ENCODE measurements around the gene CHRM4.

The CHRM4 gene

DNA sequence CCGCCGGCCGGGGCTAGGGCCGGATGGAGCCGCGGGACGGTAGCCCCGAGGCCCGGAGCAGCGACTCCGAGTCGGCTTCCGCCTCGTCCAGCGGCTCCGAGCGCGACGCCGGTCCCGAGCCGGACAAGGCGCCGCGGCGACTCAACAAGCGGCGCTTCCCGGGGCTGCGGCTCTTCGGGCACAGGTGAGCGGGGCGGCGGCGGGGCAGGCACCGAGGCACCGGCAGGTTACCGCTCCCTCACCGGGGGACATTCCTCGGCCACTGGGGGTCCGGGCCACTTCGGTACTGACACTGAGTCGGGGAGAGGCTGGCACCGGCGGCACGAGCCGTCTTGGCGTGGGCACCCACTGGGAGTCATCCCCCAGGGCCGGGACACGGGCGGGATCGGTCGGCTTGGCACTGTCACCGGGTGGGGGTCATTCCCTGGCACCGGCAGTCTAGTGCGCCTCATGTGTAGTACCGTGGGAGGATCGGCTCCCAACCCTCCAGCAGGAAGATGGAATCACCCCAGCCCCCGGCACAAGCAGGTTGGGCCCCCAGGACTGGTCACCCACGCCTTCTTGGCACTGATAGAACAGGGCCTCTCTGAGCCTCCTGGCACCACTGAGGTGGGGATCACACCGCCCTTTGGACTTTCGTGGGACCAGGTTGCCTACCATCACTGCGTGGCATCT lies 43.8 kb downstream of the CHRM4 start:
- no peak for DNase-seq (ENCODE audit: low read depth)

DNA sequence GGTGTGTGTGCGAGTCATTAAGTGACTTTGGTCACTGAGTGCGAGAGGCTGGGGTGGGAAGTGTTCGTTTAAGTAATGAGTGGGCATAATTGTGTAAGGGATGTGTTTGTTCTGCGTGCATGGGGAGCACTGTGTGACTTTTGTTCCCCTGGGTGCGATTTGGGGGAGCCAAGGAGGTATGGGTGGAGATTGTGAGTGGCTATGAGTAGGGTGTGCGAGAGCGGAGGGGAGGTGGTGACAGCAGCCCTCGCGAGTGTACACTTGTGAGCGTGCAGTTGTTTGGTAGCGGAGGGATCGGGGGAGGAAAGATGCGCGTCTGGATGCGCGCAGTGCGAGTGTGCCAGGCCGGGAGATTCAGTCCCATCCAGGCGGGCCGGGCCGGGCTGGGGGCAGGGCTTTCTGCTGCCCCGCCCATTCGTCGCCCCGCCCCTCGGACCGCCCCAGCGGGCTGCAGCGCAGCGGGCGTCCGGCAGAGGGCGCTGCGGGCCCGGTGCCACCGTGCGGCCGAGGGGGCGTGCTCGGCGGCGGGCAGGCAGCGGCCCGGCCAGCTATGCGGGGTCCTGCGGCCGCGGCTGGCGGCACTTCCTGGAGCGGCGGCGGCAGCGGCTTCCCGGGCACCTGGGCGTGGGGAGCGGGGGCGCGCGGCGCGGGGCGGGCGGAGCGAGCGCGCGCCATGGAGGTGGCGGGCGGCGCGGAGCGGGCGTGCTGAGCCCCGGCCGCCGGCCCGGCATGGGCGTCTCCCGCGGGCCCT lies 44.5 kb downstream of the CHRM4 start, which contains the start of gene DGKZ:
DGKZ (plus strand) TSS at position 578 of the 751 bp plus-strand sequence. CDS start 197 bp downstream, outside the sequence.
- DNase-seq (ENCODE audit: low read depth), result peak; percentile 82

DNA sequence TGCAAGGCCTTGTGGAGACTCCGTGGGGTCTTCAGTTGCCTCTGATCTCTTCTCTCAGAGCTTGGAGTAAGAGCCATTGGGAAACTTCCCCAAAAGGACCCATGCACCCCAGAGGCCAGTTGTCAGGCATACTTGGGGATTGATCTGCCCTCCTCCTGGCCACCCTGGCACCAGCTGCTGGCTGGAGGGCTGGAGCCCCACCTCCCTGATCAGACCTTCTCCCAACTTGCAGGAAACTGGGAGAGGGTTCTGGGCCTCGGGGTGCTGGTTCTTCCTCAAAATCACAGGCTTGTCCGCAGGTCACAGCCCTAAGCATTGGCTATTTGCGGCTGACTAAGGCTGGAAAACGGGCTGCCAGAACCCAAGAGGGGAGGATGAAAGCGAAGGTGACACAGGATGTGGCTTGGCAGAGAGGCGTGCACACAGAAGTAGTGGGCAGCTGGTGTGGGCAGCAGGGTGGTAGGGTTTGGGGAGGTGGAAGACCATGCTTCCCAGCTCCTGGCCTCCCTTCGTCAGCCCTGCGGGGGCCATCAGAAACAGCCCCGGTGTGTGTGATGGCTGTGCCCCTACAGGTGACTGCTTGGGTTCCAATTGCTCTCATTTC lies 45.6 kb downstream of the CHRM4 start:
- DNase-seq (ENCODE audit: low read depth), result no peak

DNA sequence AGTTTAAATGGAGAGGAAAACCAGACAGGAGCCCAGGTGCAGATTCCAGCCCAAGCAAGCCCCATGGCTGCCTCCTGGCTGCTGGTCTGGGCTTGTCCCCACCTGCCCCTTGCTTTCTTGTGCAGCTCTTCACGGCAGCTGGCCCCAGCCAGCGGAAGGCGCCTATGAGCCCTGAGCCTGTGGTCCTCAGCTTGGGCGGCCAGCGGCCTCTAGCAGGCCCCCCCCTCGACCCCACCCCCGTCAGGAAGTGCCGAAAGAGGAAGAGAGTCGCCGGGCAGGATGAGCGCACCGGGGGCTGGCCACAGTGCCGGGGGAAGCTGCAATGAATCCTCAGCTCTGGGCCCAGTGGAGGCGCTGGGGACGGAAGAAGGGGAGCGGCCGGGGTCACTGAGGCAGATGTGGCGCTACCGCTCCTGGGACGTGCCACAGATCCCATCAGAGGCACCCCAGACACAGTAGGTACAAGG lies 46.4 kb downstream of the CHRM4 start:
- no peak for DNase-seq (ENCODE audit: low read depth)

DNA sequence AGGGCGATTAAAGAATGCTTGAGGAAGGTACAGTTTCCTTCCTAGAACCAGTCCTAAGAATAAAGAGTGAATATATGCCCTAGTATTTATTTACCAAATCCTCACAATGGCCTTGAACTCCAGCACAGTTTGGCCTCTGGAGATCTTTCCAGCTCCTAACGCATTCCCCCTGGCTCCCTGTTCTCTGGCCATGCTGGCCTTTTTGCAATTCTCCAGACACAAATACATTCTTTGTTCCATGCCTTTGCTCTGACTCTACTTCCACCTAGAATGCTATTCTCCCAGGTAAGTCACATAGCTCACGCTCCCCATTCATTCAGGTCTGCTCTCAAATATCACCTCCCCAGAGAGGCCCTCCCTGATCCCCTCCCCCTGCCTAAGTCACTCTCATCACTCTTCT lies 48.1 kb downstream of the CHRM4 start:
- DNase-seq (ENCODE audit: low read depth), result no peak

DNA sequence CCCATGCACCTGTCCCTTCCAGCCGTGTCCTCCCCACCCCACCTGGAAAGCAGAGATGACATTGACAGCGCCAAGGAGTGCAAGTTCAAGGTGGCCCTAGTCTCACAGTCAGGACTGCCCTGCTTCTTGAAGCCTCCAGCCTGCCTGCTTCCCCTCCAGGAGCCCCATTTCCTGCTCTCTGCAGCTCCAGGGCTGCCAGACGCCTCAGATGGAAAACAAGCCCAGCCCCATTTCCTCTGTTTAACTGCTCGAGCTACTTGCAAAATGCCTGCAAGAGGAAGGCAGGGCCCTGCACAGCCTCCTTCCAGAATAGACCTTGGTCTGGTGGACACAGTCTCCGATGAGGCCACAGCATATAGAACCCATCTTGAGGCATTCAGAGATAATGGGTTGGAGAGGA lies 49.3 kb downstream of the CHRM4 start:
- no peak for DNase-seq (ENCODE audit: low read depth)

DNA sequence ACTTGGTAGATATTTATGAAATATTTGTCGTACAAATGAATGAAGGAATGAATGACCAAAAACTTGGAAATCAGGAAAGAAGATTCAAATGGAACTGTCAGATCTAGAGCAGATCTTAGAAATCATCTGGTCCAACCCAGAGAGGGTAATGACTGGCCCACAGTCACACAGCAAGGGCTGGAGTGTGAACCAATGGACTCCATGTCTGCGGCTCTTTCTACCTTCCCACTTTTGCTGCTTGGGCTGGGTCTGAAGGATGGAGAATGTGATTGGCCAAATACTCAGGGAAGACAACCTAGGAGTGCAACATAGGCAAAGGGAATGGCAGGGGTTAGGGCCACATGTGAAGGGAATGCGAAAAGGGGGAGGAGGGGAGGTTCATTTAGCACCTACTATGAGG lies 50.1 kb downstream of the CHRM4 start:
- no peak for DNase-seq (ENCODE audit: low read depth)

DNA sequence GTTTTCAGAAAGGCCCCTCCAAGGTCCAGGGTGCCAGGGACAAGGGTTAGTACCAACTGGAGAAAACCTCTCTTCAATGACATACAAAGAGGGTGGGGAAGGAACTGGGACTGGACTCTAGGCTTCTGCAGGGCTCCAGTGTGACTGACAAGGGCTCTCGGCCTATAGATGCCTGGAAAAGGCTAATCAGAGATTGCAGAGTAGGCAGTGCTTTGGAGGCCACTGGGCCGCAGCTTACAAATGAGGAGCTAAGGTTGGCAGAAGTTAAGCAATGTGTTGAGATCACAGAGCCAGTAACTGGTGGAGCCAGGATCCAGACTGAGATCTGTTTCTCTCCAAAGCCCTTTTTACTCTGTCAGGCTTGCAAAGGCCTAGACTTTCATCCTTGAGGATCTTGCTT lies 51.8 kb downstream of the CHRM4 start:
- DNase-seq (ENCODE audit: low read depth), result no peak

DNA sequence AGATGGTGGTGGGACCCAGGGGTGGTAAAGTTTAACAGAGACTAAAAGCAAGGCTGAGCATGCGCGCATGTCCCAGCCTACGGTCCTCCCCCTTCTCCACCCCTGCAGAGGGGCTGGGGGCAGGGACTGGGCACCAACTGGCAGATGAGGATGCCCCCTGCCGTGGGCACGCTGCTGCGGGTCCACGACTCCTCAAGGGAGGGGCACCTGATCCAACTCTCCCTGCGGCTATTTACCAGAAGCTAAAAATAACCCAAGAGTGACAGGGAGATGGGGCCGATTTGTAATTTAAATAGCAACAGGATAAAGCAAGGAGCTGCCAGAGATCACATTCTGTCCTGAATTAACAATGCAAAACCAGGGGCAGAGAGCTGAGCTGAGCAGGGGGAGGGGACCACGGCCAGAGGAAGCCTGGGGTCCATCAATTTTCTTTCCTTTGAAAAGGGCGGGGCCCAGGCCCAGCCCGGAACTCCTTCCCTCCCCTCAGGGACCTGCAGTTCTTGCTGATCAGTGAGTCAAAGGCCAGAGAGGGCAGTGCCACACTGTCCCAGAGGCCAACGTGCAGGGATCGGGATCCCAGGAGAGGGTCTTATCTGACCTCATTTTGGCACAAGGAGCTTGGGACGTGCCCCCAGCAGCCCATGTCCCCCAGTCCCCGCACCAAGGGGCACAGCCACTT lies 52.4 kb downstream of the CHRM4 start:
- DNase-seq (ENCODE audit: low read depth), result no peak

DNA sequence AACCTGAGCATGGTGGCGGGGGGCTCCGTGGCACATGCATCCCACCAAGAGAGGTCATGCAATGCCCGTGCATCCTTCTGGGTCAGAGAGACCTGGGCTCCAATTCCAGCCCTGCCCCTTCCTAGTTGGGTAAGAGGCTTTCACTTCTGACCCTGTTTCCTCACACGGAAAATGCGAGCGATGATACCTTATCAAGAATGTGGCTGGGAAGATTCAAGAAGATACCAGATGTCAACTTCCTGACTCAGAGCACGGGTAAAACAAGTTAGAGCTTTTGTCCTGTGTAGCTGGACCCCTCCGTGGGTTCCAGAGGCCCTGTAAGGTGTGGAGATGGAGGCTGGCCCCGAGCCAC lies 53.0 kb downstream of the CHRM4 start:
- DNase-seq (ENCODE audit: low read depth), result no peak

DNA sequence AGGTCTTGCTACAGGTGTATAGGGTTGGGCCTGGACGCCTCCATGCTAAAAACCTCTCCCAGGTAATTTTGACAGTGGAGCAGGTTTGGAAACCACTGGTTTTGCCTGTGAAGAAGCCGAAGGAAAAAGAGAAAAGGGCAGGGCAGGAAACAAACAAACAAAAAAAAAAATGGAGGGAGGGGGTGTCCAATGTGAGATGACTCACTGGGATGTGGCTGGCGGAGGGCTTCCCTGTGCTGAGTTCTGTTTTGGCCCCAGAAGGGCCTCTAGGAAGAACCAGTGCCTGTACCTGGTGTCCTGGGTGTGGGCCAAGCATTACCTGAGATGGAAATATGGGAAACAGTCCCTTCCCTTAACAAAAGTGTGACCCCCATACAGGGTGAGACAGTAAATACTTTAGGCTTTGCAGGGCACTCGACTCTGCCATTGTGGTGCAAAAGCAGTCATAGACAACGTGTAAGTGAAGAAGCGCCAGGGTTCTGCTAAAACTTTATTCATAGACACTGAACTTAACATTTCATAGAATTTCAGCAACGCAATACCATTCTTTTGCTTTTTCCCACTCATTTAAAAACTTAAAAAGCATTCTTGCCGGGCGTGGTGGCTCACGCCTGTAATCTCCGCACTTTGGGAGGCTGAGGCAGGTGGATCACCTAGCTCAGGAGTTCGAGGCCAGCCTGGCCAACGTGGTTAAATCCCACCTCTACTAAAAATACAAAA lies 53.8 kb downstream of the CHRM4 start:
- no peak for DNase-seq (ENCODE audit: low read depth)

DNA sequence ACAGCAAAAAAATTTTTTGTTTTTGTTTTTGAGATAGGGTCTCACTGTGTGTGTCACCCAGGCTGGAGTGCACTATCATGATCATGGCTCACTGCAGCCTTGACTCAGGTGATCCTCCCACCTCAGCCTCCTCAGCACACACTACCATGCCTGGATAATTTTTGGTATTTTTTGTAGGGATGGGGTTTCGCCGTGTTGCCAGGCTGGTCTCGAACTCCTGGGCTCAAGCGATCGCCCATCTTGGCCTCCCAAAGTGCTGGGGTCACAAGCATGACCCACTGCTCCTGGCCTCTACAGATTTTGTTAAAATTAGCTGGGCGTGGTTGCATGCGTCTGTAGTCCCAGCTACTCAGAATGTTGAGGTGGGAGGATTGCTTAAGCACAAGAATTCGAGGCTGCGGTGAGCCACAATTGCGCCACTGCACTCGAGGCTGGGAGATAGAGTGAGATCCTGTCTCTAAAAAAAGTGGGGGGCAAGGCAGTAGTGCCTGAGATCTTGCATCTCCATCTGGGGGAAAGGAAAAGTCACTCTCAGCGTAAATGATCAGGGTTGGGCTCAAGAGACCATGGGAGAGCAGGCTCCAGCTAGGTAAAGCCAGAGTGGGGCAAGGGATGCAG lies 54.9 kb downstream of the CHRM4 start:
- DNase-seq (ENCODE audit: low read depth), result no peak

DNA sequence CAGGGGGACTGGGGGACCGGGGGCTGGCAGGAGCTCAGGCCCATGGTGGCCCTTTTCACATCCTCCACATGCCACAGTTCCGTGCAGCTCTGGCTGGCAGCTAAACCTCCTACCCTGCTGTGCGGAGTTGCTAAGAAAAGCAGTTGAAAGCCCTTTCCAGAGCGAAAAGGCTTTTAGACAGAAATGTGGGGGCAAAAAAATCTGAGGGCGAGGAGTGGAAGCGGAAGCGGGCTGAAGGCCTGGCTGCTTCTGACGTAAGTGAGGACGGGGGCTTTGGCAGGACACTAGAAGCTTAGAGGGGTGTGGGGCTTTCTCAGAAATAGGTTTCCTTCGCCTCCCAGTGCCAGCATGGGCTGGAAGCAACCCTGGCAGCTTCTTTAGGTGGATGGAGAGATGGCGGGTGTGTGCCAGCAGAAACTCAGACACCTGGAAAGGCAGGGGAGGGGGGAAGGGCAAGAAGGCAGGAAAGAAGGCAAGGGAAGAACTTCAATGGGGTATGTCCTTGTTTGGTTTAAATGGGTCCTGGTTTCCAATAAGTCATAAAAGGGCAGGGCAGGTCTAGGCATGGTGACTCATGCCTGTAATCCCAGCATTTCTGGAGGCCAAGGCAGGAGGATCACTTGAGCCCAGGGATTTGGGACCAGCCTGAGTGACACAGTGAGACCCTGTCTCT lies 55.5 kb downstream of the CHRM4 start:
- DNase-seq (ENCODE audit: low read depth), result no peak

DNA sequence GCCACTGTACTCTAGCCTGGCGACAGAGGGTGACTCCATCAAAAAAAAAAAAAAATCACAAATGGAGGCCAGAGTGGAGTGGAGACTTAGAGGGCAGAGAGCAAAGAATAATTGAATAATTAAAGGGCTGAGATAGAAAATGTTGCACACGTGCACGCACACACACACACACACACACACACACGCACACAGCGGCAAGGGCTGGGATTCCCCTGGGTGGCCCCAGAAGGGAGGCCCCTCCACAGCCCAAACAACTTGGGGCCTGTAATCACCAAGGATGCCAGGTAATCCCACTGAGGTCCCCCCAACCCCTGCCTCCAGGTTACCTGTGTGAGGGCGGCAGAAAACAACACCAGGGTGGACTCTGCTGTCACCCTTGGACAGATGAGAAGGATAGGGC lies 56.3 kb downstream of the CHRM4 start:
- DNase-seq (ENCODE audit: low read depth), result no peak

DNA sequence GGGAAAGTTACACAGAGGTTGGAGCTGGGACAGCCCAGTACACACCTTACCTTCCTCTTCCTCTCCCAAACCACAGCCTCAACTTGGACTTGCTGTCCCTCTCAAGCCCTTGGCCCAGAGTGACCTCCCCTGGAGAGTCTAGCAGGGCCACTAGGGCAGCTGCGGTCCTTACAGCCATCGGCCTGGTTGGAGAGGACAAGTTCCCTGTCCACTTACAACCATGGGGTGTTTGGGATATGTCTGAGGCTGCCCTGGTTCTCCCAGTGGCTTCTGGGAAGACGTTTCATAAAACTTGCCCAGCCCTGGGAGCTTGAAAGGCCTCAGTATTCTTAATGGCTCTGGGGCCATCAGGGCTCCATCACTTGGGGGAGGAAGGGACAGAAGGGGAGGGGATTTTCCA lies 57.4 kb downstream of the CHRM4 start:
- DNase-seq (ENCODE audit: low read depth), result no peak

All from stimulated activated CD8-positive, alpha-beta memory T cell treated with anti-CD3 and anti-CD28 coated beads, Interleukin-4, amount 100 ng/mL, for 24 hours (primary cell).